HepG2 (cell line): ENCODE measurements around the gene PPM1M. TPM values are rescaled to one million over a fixed set of nuclear protein-coding genes. Genes with fewer than 3 reads are reported as not detected.

Source experiments
- ATAC-seq: fragments of 200-7000 bp; cut with Tn5 transposase; 3 replicates; pipeline ENCODE4 v1.9.1; 2020; ENCODE audit warnings: mild to moderate bottlenecking, moderate library complexity
- BruUV-seq: library from RNA; stranded (reverse); fragments of 400-500 nt; replicated peaks from 2 replicates; lab custom pipeline; 2021; lab: Mats Ljungman, UMichigan
- CTCF ChIA-PET: fragments of 300-600 bp; formaldehyde crosslinking; extraction: SDS; loops from one replicate; lab custom pipeline; 2021; ENCODE audit warnings: low total read pairs, inconsistent platforms, low intra/inter-chr PET ratio; lab: Yijun Ruan, JAX
- POLR2A ChIA-PET: fragments of 350-600 bp; sonication (Branson Sonifier 250); formaldehyde crosslinking; loops from one replicate; lab custom pipeline; 2020; ENCODE audit warnings: antibody characterized with exemption, inconsistent platforms; lab: Yijun Ruan, JAX
- DNase-seq: peaks from one replicate; pipeline ENCODE4 v3.0.0-alpha.2; 2015; ENCODE audit warnings: low spot score
- FAIRE-seq: peaks from 3 replicates; lab custom pipeline; 2011; peaks lifted over from hg19 to GRCh38; lab: Jason Lieb, UNC
- H2AFZ ChIP-seq: one replicate; pipeline ENCODE4 v1.6.1; 2011; ENCODE audit warnings: low read length, inconsistent platforms
- H3K27ac ChIP-seq: fragments of 300-600 bp; 3 replicates; pipeline ENCODE4 v1.8.0; 2011; ENCODE audit warnings: mixed run types, mild to moderate bottlenecking, mixed read lengths, low read length, inconsistent platforms; ENCODE audit not compliant: insufficient read depth; ENCODE audit errors: extremely low read length
- H3K27me3 ChIP-seq, 2 experiments: fragments of 200-600 bp in 1 of 2; 2 replicates in 1 of 2; 3 replicates in 1 of 2; pipeline versions ENCODE4 v1.6.0 to v1.8.0; 2011; ENCODE audit warnings: low read length in 2 of 2, mild to moderate bottlenecking in 2 of 2, moderate library complexity in 2 of 2, inconsistent platforms in 1 of 2; ENCODE audit not compliant: insufficient read depth in 2 of 2, control insufficient read depth in 1 of 2
- H3K36me3 ChIP-seq, 2 experiments: fragments of 200-600 bp in 1 of 2; replicated peaks in 1 of 2; 2 replicates in 1 of 2; 3 replicates in 1 of 2; pipeline versions ENCODE4 v1.5.1 to v1.8.0; 2011; ENCODE audit warnings: low read length in 2 of 2, inconsistent platforms in 1 of 2; ENCODE audit not compliant: insufficient read depth in 2 of 2, control insufficient read depth in 1 of 2
- H3K4me1 ChIP-seq: 2 replicates; pipeline ENCODE4 v1.5.1; 2012; ENCODE audit warnings: low read length, inconsistent platforms; ENCODE audit not compliant: insufficient read depth
- H3K4me2 ChIP-seq: 2 replicates; pipeline ENCODE4 v1.6.0; 2011; ENCODE audit warnings: low read depth, low read length, inconsistent platforms
- H3K4me3 ChIP-seq, 3 experiments: fragments of 200-600 bp in 1 of 3; sonication (generic), shearing (Covaris generic) in 1 of 3; replicated peaks in 1 of 3; 2 replicates each; pipeline ENCODE4 v1.5.1; 2011 to 2016; ENCODE audit warnings: low read length in 3 of 3, inconsistent platforms in 2 of 3, low read depth in 2 of 3, mild to moderate bottlenecking in 2 of 3, control low read depth in 1 of 3, mixed read lengths in 1 of 3; ENCODE audit not compliant: insufficient read depth in 1 of 3
- H3K79me2 ChIP-seq: one replicate; pipeline ENCODE4 v1.6.1; 2011; ENCODE audit warnings: low read length, inconsistent platforms; ENCODE audit not compliant: insufficient read depth
- H3K9ac ChIP-seq: 2 replicates; pipeline ENCODE4 v1.6.0; 2011; ENCODE audit warnings: mild to moderate bottlenecking, low read depth, low read length, inconsistent platforms; ENCODE audit not compliant: insufficient read depth
- H3K9me3 ChIP-seq: 2 replicates; pipeline ENCODE4 v1.5.1; 2012; ENCODE audit warnings: mild to moderate bottlenecking, low read length
- H4K20me1 ChIP-seq: 2 replicates; pipeline ENCODE4 v1.6.0; 2011; ENCODE audit warnings: inconsistent platforms, mild to moderate bottlenecking, low read length, moderate library complexity; ENCODE audit not compliant: insufficient read depth
- ATF1 ChIP-seq: IDR thresholded peaks from 2 replicates; pipeline ENCODE4 v1.6.1; 2016; ENCODE audit warnings: mild to moderate bottlenecking, control low read depth
- BORCS8-MEF2B ChIP-seq: sonication (generic); formaldehyde crosslinking; IDR thresholded peaks from 2 replicates; pipeline ENCODE4 v1.8.0; 2022; ENCODE audit warnings: mild to moderate bottlenecking, missing genetic modification reagents
- CEBPG ChIP-seq: IDR thresholded peaks from 2 replicates; pipeline ENCODE4 v1.6.1; 2016
- FOXP4 ChIP-seq: sonication (generic); formaldehyde crosslinking; IDR thresholded peaks from 2 replicates; pipeline ENCODE4 v1.4.0; 2020; ENCODE audit warnings: missing genetic modification reagents
- HINFP ChIP-seq: sonication (generic); formaldehyde crosslinking; IDR thresholded peaks from 2 replicates; pipeline ENCODE4 v1.4.0; 2020; ENCODE audit warnings: low read depth, mild to moderate bottlenecking, missing genetic modification reagents
- HMGXB3 ChIP-seq: sonication (generic); formaldehyde crosslinking; IDR thresholded peaks from 2 replicates; pipeline ENCODE4 v1.4.0; 2020; ENCODE audit warnings: missing genetic modification reagents, borderline replicate concordance
- MAFF ChIP-seq: IDR thresholded peaks from 2 replicates; pipeline ENCODE4 v1.6.1; 2011; ENCODE audit warnings: low read depth, low read length, improper control_type of control experiment
- MLX ChIP-seq: IDR thresholded peaks from 2 replicates; pipeline ENCODE4 v1.6.1; 2016
- MYNN ChIP-seq: sonication (generic); formaldehyde crosslinking; IDR thresholded peaks from 2 replicates; pipeline ENCODE4 v1.4.0; 2020; ENCODE audit warnings: mild to moderate bottlenecking, low read depth, missing genetic modification reagents
- NFE2 ChIP-seq: sonication (generic); formaldehyde crosslinking; IDR thresholded peaks from 2 replicates; pipeline ENCODE4 v1.4.0; 2020; ENCODE audit warnings: missing genetic modification reagents
- ZNF766 ChIP-seq: sonication (generic); formaldehyde crosslinking; IDR thresholded peaks from 2 replicates; pipeline ENCODE4 v1.5.0; 2020; ENCODE audit warnings: missing genetic modification reagents, borderline replicate concordance
- ZNF782 ChIP-seq: sonication (generic); formaldehyde crosslinking; IDR thresholded peaks from 2 replicates; pipeline ENCODE4 v1.4.0; 2020; ENCODE audit warnings: missing genetic modification reagents, mild to moderate bottlenecking, borderline replicate concordance
- whole genome bisulfite sequencing: methylation state at CpG from one replicate; pipeline ENCODE4 v1.1.6; 2017; ENCODE audit warnings: low lambda C conversion rate; 5-methylcytosine and 5-hydroxymethylcytosine counted together
- in situ Hi-C: cut with HindIII; loops from 2 replicates; pipeline ENCODE4 v1.10.0; 2017; ENCODE audit warnings: low pct_unique_long_range_greater_than_20kb; ENCODE audit not compliant: extremely low pct_ligation_motif_present
- intact Hi-C: fragments of 100-400 bp; cut with micrococcal nuclease; formaldehyde crosslinking; loops from one replicate; pipeline ENCODE4 v1.10.0; 2022; ENCODE audit not compliant: unreplicated experiment
- polyA plus RNA-seq, 8 experiments: library from polyadenylated mRNA; depleted of rRNA in 3 of 8; stranded (reverse) in 7 of 8; unstranded in 1 of 8; fragments of >200 nt; fragmentation: Illumina TruSeq in 4 of 8; extraction: Trizol in 4 of 8; gene quantifications; 2 replicates each; pipeline versions ENCODE4 v1.2.1 to v1.2.3, GENCODE V29; 2011 to 2016; ENCODE audit warnings: low read depth in 4 of 8, missing spikeins in 1 of 8, mixed read lengths in 1 of 8; ENCODE audit not compliant: insufficient read depth in 1 of 8
- total RNA-seq, 5 experiments: library from RNA; depleted of rRNA; stranded (reverse); fragments of >200 nt; fragmentation: Illumina TruSeq; extraction: Trizol; gene quantifications; 2 replicates each; pipeline ENCODE4 v1.2.3, GENCODE V29; 2016; ENCODE audit warnings: low read depth in 1 of 5

The PPM1M gene
- total and polyA plus RNA-seq, 2 of the 13 experiments (the other 11 are each of a cell fraction or from before 2014, with no cell fraction given): 2.5 to 5.9 TPM

- ATAC-seq (peak; percentile 17), FAIRE-seq (no peak), DNase-seq (no peak)
- Histone ChIP-seq H3K9me3 (no peaks in the 10 kb centered on the region), H3K27me3 (no peaks in the 10 kb centered on the region), H3K79me2 (no peaks in the 10 kb centered on the region), H3K27ac (no peak overlapping the region), H3K36me3 (no peaks in the 10 kb centered on the region; a peak in 1 of 5 replicates), H3K4me1 (peaks cover 38% of the 10 kb centered on the region), H3K4me2 (no peak overlapping the region), H4K20me1 (no peaks in the 10 kb centered on the region), H3K4me3 (no peak overlapping the region), H2AFZ (no peak overlapping the region), H3K9ac (no peak overlapping the region)
- 86% methylated on average over 9 of the region's 14 CpGs for WGBS
- no TSS peak for BruUV-seq
- intact Hi-C loops: no loop called here
- in situ Hi-C loops: no loop called here
- CTCF ChIA-PET: no interaction called here
- POLR2A ChIA-PET: interaction anchor here (1.5 to 2.9 kb wide), 5 partner anchors 8 to 40 kb away, joined by 3 to 10 read pairs (median 7); partner anchors contain the start of genes GLYCTK, TWF2 and WDR82
- TF ChIP-seq MAFF (no peak), BORCS8-MEF2B (CRISPR knock-in tag) (no peak), MLX (CRISPR knock-in tag) (no peak), MYNN (CRISPR knock-in tag) (no peak), ATF1 (CRISPR knock-in tag) (no peak), ZNF766 (CRISPR knock-in tag) (no peak), ZNF782 (no peak), CEBPG (no peak), HMGXB3 (CRISPR knock-in tag) (no peak), NFE2 (CRISPR knock-in tag) (no peak), HINFP (no peak), FOXP4 (CRISPR knock-in tag) (no peak)
Measured at GRCh38 chr3:52246728-52247408, 1.3 kb downstream of the PPM1M start.
